Measurements from ENCODE around the gene DNMT3B. TPM values are rescaled to one million over a fixed set of nuclear protein-coding genes. Genes with fewer than 3 reads are reported as not detected.
"Not testable (repeated sequence)": the region's sequence is repeated elsewhere in the genome, so short reads cannot be mapped to it uniquely, and the experiment has no call there.

Gene DNMT3B
- total RNA-seq = 1 to 10 TPM; 2.9 TPM

- CTCF ChIA-PET = interaction anchor here (0.6 to 3.6 kb wide), 6 partner anchors 11 to 89 kb away, joined by 3 to 38 read pairs (median 5); partner anchors contain the start of gene C20orf203
- Mint-ChIP-seq H3K9me3 (no peaks in the 10 kb centered on the region), H3K27me3 (peaks cover 3% of the 10 kb centered on the region), H3K36me3 (ENCODE audit: low read depth) (no peaks in the 10 kb centered on the region), H3K4me1 (ENCODE audit: low read depth) (peaks cover 8% of the 10 kb centered on the region), H3K27ac (peak within 1 kb of the TSS; percentile 70), H3K4me3 (peak within 1 kb of the TSS; percentile 75)
- peak; percentile 27 for TF ChIP-seq CTCF (IDR thresholded peaks at IDR 0.05)
- POLR2A ChIA-PET = interaction anchor here (0.8 to 2.7 kb wide), 3 partner anchors 9 to 19 kb away, joined by 3 to 19 read pairs (median 3); partner anchors contain the start of gene COMMD7
- DNase-seq = peak; percentile 84
- intact Hi-C loops (cut with micrococcal nuclease) = no loop called here
- ATAC-seq = peak; percentile 80
Observed at GRCh38 chr20:32761831-32762753, at the start of gene DNMT3B. Gene DNMT3B, plus strand, starts transcription at chr20:32762385. Its CDS starts 17,939 bp downstream, at chr20:32780324.

- no peak for ATAC-seq
- Mint-ChIP-seq H3K9me3 (no peaks in the 10 kb centered on the region), H3K4me1 (ENCODE audit: low read depth) (no peaks in the 10 kb centered on the region)
Observed at GRCh38 chr20:32718749-32719348, 43.3 kb upstream of the DNMT3B start.

GRCh38 chr20:32727683-32728082 lies 34.5 kb upstream of the DNMT3B start:
- ATAC-seq (no peak), DNase-seq (no peak)
- ChIA-PET POLR2A (no interaction called here), CTCF (interaction anchor here (0.6 kb wide), 1 partner anchor 54 kb away, joined by 3 read pairs; the partner anchor contains the start of gene C20orf203)
- peaks cover 11% of the 10 kb centered on the region for H3K4me1 Mint-ChIP-seq (ENCODE audit: low read depth)
- peaks cover 11% of the 10 kb centered on the region for H3K36me3 Mint-ChIP-seq (ENCODE audit: low read depth)
- H3K4me3 Mint-ChIP-seq = no peak overlapping the region
- intact Hi-C loops (cut with micrococcal nuclease) = no loop called here
- no peaks in the 10 kb centered on the region for H3K27me3 Mint-ChIP-seq
- no peaks in the 10 kb centered on the region for H3K9me3 Mint-ChIP-seq
- TF ChIP-seq CTCF (IDR thresholded peaks at IDR 0.05) = no peak
- H3K27ac Mint-ChIP-seq = peak overlapping the region; percentile 10

More at GRCh38 chr20:32718749-32719348, 43.3 kb upstream of the DNMT3B start:
- DNase-seq = no peak
- no peak overlapping the region for H3K4me3 Mint-ChIP-seq
- CTCF ChIA-PET = interaction anchor here (1.1 to 1.9 kb wide), 3 partner anchors 16 to 59 kb away, joined by 3 to 4 read pairs (median 4); partner anchors contain the start of gene C20orf203
- POLR2A ChIA-PET = no interaction called here
- no peak for TF ChIP-seq CTCF (IDR thresholded peaks at IDR 0.05)
- H3K36me3 Mint-ChIP-seq (ENCODE audit: low read depth) = peaks cover 13% of the 10 kb centered on the region
- intact Hi-C loops (cut with micrococcal nuclease) = no loop called here
- no peak overlapping the region for H3K27ac Mint-ChIP-seq
- no peaks in the 10 kb centered on the region for H3K27me3 Mint-ChIP-seq

- H3K4me3 Mint-ChIP-seq; intact Hi-C loops (cut with micrococcal nuclease); H3K9me3 Mint-ChIP-seq; ATAC-seq; POLR2A ChIA-PET; H3K27me3 Mint-ChIP-seq; DNase-seq; H3K27ac Mint-ChIP-seq; CTCF ChIA-PET: not testable (repeated sequence)
- Mint-ChIP-seq H3K36me3 (ENCODE audit: low read depth) (peaks cover 11% of the 10 kb centered on the region), H3K4me1 (ENCODE audit: low read depth) (peaks cover 11% of the 10 kb centered on the region)
Observed at GRCh38 chr20:32728435-32728834, 33.8 kb upstream of the DNMT3B start.

- H3K9me3 Mint-ChIP-seq; intact Hi-C loops (cut with micrococcal nuclease); CTCF ChIA-PET; H3K4me3 Mint-ChIP-seq; H3K27me3 Mint-ChIP-seq; H3K27ac Mint-ChIP-seq; DNase-seq; ATAC-seq; POLR2A ChIA-PET: not testable (repeated sequence)
- peaks cover 11% of the 10 kb centered on the region for H3K4me1 Mint-ChIP-seq (ENCODE audit: low read depth)
- H3K36me3 Mint-ChIP-seq (ENCODE audit: low read depth) = peaks cover 11% of the 10 kb centered on the region
Observed at GRCh38 chr20:32729334-32729733, 32.9 kb upstream of the DNMT3B start.

Data from activated CD8-positive, alpha-beta T cell treated with anti-CD3 and anti-CD28 coated beads for 36 hours (primary cell).